SH-SY5Y (cell line): ENCODE results near the gene SOX4.

Source experiments
- GATA2 ChIP-seq: IDR thresholded peaks from 2 replicates; pipeline ENCODE4 v1.6.1; 2011; ENCODE audit warnings: mild to moderate bottlenecking, low read depth, low read length
- GATA3 ChIP-seq: IDR thresholded peaks from 2 replicates; pipeline ENCODE4 v1.6.1; 2011; ENCODE audit warnings: low read depth, mild to moderate bottlenecking, low read length, moderate library complexity

GRCh38 chr6:21598674-21599023, 5.1 kb downstream of the SOX4 start:
- TF ChIP-seq GATA2 (no peak), GATA3 (no peak)
